GM12878 (cell line): Measurements from ENCODE around the gene UBASH3B. TPM values are rescaled to one million over a fixed set of nuclear protein-coding genes. Genes with fewer than 3 reads are reported as not detected.

Experiments used
- BHLHE40 ChIP-seq, 2 experiments: fragments of 450-650 bp in 1 of 2; IDR thresholded peaks; 2 replicates each; pipeline ENCODE4 v1.6.1; 2011 to 2017; ENCODE audit warnings: low read depth in 2 of 2, borderline replicate concordance in 1 of 2, improper control_type of control experiment in 1 of 2, low read length in 1 of 2, mild to moderate bottlenecking in 1 of 2
- CHD1 ChIP-seq: IDR thresholded peaks from 2 replicates; pipeline ENCODE4 v1.6.1; 2012; ENCODE audit warnings: low read depth, low read length, improper control_type of control experiment
- EP300 ChIP-seq, 2 experiments: fragments of 150-350 bp in 1 of 2; IDR thresholded peaks; 2 replicates each; pipeline ENCODE4 v1.6.1; 2011 to 2012; ENCODE audit warnings: low read depth in 2 of 2, low read length in 2 of 2, borderline replicate concordance in 1 of 2, improper control_type of control experiment in 1 of 2, inconsistent platforms in 1 of 2; ENCODE audit not compliant: control insufficient read depth in 1 of 2
- IKZF2 ChIP-seq, 2 experiments: fragments of 450-650 bp; IDR thresholded peaks; 2 replicates each; pipeline ENCODE4 v1.6.1; 2017; ENCODE audit warnings: mild to moderate bottlenecking in 2 of 2, moderate library complexity in 2 of 2
- MTA2 ChIP-seq: fragments of 450-650 bp; IDR thresholded peaks from 2 replicates; pipeline ENCODE4 v1.6.1; 2016; ENCODE audit warnings: low read depth, mild to moderate bottlenecking, moderate library complexity
- PAX5 ChIP-seq: IDR thresholded peaks from 2 replicates; pipeline ENCODE4 v1.6.1; 2011; ENCODE audit warnings: low read depth, low read length, borderline replicate concordance
- RAD21 ChIP-seq: IDR thresholded peaks from 2 replicates; pipeline ENCODE4 v1.6.1; 2011; ENCODE audit warnings: mild to moderate bottlenecking, low read depth, low read length, moderate library complexity; ENCODE audit not compliant: insufficient read depth
- SMAD1 ChIP-seq: fragments of 450-650 bp; IDR thresholded peaks from 2 replicates; pipeline ENCODE4 v1.6.1; 2018; ENCODE audit warnings: mild to moderate bottlenecking, low read depth; ENCODE audit not compliant: partially characterized antibody
- YY1 ChIP-seq: IDR thresholded peaks from 2 replicates; pipeline ENCODE4 v1.6.1; 2011; ENCODE audit warnings: low read depth, mild to moderate bottlenecking, low read length
- ZNF384 ChIP-seq: IDR thresholded peaks from 2 replicates; pipeline ENCODE4 v1.6.1; 2012; ENCODE audit warnings: low read depth, mild to moderate bottlenecking, low read length, improper control_type of control experiment, borderline replicate concordance
- polyA plus RNA-seq, 11 experiments: library from polyadenylated mRNA; depleted of rRNA in 4 of 11; unstranded in 6 of 11; stranded (reverse) in 5 of 11; fragments of >200 nt; fragmentation: Nextera tagmentation in 4 of 11; fragmentation: Illumina TruSeq in 1 of 11; extraction: Ambion mirVana in 4 of 11; extraction: Trizol in 1 of 11; gene quantifications; 1 replicate in 1 of 11; 2 replicates in 10 of 11; pipeline versions ENCODE4 v1.2.1 to v1.2.3, GENCODE V29; 2011 to 2016; ENCODE audit warnings: inconsistent platforms in 2 of 11, missing spikeins in 2 of 11, low read depth in 1 of 11
- total RNA-seq, 4 experiments: library from RNA; depleted of rRNA in 3 of 4; stranded (reverse); fragments of >200 nt in 3 of 4; fragmentation: Illumina TruSeq in 1 of 4; extraction: Trizol in 1 of 4; gene quantifications; 2 replicates each; pipeline versions ENCODE4 v1.2.1 to v1.2.3, GENCODE V29; 2013 to 2021
- TF ChIP-seq, protein P1 (sequence below): fragments of 450-650 bp; IDR thresholded peaks from 2 replicates; pipeline ENCODE4 v1.6.1; 2016; ENCODE audit warnings: mild to moderate bottlenecking

Gene UBASH3B
- total and polyA plus RNA-seq, 10 of the 15 experiments (the other 5 are each of a cell fraction or from before 2014, with no cell fraction given) = 0.18 to 3.3 (median 0.57) TPM

DNA sequence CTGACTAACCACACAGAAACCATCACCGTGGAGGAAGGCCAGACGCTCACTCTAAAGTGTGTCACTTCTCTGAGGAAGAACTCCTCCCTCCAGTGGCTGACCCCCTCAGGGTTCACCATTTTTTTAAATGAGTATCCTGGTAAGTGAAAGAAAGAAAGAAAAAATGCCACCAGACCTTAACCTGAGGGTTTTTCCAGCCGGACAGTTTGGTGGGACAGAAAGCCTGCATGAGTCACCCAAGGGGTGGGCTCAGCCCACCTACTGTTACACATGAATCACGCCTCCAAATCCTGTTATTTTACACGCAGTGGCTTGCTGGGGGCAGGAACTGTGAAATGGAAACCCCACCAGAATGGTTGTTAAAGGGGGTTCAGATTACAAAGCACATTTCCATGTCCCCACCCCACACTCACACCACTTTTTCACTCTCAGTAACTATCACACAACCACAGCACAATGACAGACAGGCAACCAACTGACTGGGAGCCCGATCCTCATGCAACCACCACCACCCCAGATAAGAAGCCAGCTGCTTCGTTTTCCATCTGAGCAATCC is 194.6 kb downstream of the UBASH3B start (continued):
- peak; percentile 49 for TF ChIP-seq SMAD1
- TF ChIP-seq, protein P1, sequence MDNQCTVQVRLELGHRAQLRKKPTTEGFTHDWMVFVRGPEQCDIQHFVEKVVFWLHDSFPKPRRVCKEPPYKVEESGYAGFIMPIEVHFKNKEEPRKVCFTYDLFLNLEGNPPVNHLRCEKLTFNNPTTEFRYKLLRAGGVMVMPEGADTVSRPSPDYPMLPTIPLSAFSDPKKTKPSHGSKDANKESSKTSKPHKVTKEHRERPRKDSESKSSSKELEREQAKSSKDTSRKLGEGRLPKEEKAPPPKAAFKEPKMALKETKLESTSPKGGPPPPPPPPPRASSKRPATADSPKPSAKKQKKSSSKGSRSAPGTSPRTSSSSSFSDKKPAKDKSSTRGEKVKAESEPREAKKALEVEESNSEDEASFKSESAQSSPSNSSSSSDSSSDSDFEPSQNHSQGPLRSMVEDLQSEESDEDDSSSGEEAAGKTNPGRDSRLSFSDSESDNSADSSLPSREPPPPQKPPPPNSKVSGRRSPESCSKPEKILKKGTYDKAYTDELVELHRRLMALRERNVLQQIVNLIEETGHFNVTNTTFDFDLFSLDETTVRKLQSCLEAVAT = no peak
- peak; percentile 25; the same call in 1 of the 2 replicates for TF ChIP-seq RAD21
- TF ChIP-seq CHD1 = no peak
- peak in 1 of 2 experiments; percentile 34; a peak in 1 of 4 replicates for TF ChIP-seq BHLHE40 (IDR thresholded peaks at IDR 0.05; ENCODE audit: borderline replicate concordance in 1 of 2, low read depth in 2 of 2, low read length in 1 of 2)
- no peak; the same call in 1 of the 2 replicates for TF ChIP-seq ZNF384
- 0 out of 2 replicates have a peak, but pooled peaks have one; percentile 45 for TF ChIP-seq YY1
- TF ChIP-seq EP300 (IDR thresholded peaks at IDR 0.05; ENCODE audit: borderline replicate concordance in 1 of 2, control insufficient read depth in 1 of 2, low read depth in 2 of 2, low read length in 2 of 2) = peak; percentile 15 to 57; a peak in 2 of 4 replicates
- TF ChIP-seq PAX5 = no peak
- TF ChIP-seq MTA2 = peak; percentile 61
- TF ChIP-seq IKZF2 (IDR thresholded peaks at IDR 0.05) = peak; percentile 74 to 81; a peak in 3 of 4 replicates
